ENCODE results near the gene RPS15. TPM values are rescaled to one million over a fixed set of nuclear protein-coding genes. Genes with fewer than 3 reads are reported as not detected.

The RPS15 gene
- total RNA-seq, 2 experiments from 2014 or later = 1,158 to 1,387 TPM

DNA sequence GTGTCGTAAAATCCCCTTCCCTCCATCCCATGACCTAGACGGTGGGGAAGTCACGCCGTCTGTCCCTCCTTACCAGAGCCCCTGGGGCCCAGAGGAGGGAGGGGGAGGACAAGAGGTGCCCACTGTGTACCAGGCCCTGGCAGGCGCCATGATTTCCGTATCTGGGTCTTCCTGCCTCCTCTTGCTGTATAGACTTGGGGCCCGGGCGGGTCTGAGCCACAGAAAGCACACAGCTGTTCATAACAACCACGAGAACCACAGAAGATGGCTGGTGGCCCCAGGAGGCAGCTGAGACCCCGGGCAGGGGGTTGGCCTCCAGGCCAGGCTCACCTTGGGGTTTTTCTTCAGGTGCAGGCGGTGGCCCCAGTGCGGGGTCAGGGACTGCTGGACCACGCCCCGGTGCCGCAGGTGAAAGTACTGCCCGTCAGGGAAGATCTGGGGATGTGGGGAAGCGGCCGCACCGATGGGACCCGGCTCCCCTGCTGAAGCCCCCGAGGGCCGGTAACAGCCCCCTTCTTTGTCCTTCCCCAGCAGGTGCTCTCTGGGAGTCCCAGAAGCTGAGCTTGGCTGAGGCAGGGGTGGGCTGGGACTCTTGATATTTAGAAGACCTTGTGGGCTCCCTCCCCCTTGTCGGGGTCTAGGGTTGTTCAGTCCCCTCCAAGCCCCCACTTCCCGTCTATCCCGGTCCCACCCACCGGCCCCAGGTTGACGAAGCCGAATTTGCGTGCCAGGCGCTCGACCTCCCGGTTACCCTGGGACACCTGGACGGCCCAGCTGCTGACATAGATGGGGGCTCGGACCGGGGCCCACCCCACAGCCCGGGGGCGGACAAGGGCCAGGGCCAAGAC lies 51.5 kb downstream of the RPS15 start:
- Mint-ChIP-seq H3K4me1 (peaks cover 16% of the 10 kb centered on the region), H3K27ac (peak overlapping the region; percentile 79), H3K36me3 (ENCODE audit: low read depth) (no peaks in the 10 kb centered on the region), H3K4me3 (peak overlapping the region; percentile 65), H3K9me3 (no peaks in the 10 kb centered on the region), H3K27me3 (peaks cover 15% of the 10 kb centered on the region)
- CTCF ChIA-PET = interaction anchor here (1.2 to 3.1 kb wide), 2 partner anchors 12 kb away, joined by 4 to 8 read pairs; no protein-coding TSS in a partner anchor
- POLR2A ChIA-PET = no interaction called here
- DNase-seq = peak; percentile 38

Other genes with a start within 250 kb of the RPS15 start
- 10 to 100 TPM; 71.7 to 82.0 TPM for gene STK11, start 232.6 kb upstream of the RPS15 start, total RNA-seq
- not detected for gene CBARP, start 200.4 kb upstream of the RPS15 start, total RNA-seq
- gene ATP5F1D, start 196.6 kb upstream of the RPS15 start, total RNA-seq = 100 to 1,000 TPM; 151 to 166 TPM
- gene MIDN, start 189.8 kb upstream of the RPS15 start, total RNA-seq = 10 to 100 TPM; 58.0 to 65.7 TPM
- 100 to 1,000 TPM; 169 to 224 TPM for gene CIRBP, start 169.1 kb upstream of the RPS15 start, total RNA-seq
- 10 to 100 TPM; 47.8 to 51.5 TPM for gene FAM174C, start 162.9 kb upstream of the RPS15 start, total RNA-seq
- not detected for gene EFNA2, start 152.5 kb upstream of the RPS15 start, total RNA-seq
- gene NDUFS7, start 54.5 kb upstream of the RPS15 start, total RNA-seq = 100 to 1,000 TPM in 1 of 2 experiments, 10 to 100 TPM in 1; 99.3 to 103 TPM
- 10 to 100 TPM; 23.0 to 25.9 TPM for gene GAMT, start 36.9 kb upstream of the RPS15 start, total RNA-seq
- gene DAZAP1, start 30.8 kb upstream of the RPS15 start, total RNA-seq = 100 to 1,000 TPM; 235 to 241 TPM
- gene APC2, start 11.7 kb downstream of the RPS15 start, total RNA-seq = under 1 TPM; 0.02 to 0.10 TPM
- 10 to 100 TPM; 33.2 to 40.7 TPM for gene C19orf25, start 40.8 kb downstream of the RPS15 start, total RNA-seq
- 1 to 10 TPM; 3.8 to 4.4 TPM for gene PCSK4, start 52.0 kb downstream of the RPS15 start, total RNA-seq
- gene REEP6, start 52.8 kb downstream of the RPS15 start, total RNA-seq = 1 to 10 TPM; 1.6 to 1.8 TPM
- gene ADAMTSL5, start 74.6 kb downstream of the RPS15 start, total RNA-seq = 1 to 10 TPM; 4.2 to 5.4 TPM
- gene PLK5, start 85.7 kb downstream of the RPS15 start, total RNA-seq = not detected
- gene MEX3D, start 129.9 kb downstream of the RPS15 start, total RNA-seq = 10 to 100 TPM in 1 of 2 experiments, 1 to 10 TPM in 1; 10.0 to 12.1 TPM
- gene MBD3, start 154.5 kb downstream of the RPS15 start, total RNA-seq = 10 to 100 TPM; 76.2 to 93.3 TPM
- 100 to 1,000 TPM; 144 to 184 TPM for gene UQCR11, start 167.1 kb downstream of the RPS15 start, total RNA-seq
- 10 to 100 TPM; 84.5 to 85.9 TPM for gene TCF3, start 214.2 kb downstream of the RPS15 start, total RNA-seq

Data from activated CD4-positive, alpha-beta T cell treated with anti-CD3 and anti-CD28 coated beads, Interleukin-2, amount 10 ng/mL, durations not matched to agents 7 days and 5 days (primary cell).